ENCODE data around the gene EVI2B.
"Not testable (repeated sequence)": the region's sequence is repeated elsewhere in the genome, so short reads cannot be mapped to it uniquely, and the experiment has no call there.

Gene EVI2B

GRCh38 chr17:31307640-31308039, 6.2 kb downstream of the EVI2B start:
- peaks cover 2% of the 10 kb centered on the region for H3K36me3 ChIP-seq (ENCODE audit: control insufficient read depth, insufficient read depth, low read length)
- no peaks in the 10 kb centered on the region for H3K27me3 ChIP-seq (ENCODE audit: control insufficient read depth, insufficient read depth, low read length)
- H3K9ac ChIP-seq (ENCODE audit: low read length): no peak overlapping the region
- no peak overlapping the region for H3K27ac ChIP-seq (ENCODE audit: low read depth, low read length)
- H3K4me1 ChIP-seq (ENCODE audit: control insufficient read depth, insufficient read depth, low read length): no peaks in the 10 kb centered on the region
- H3K4me3 ChIP-seq (ENCODE audit: low read length): no peak overlapping the region

- Histone ChIP-seq H3K27me3 (ENCODE audit: control insufficient read depth, insufficient read depth, low read length) (no peaks in the 10 kb centered on the region), H3K27ac (ENCODE audit: low read depth, low read length) (no peak overlapping the region), H3K4me1 (ENCODE audit: control insufficient read depth, insufficient read depth, low read length) (no peaks in the 10 kb centered on the region), H3K36me3 (ENCODE audit: control insufficient read depth, insufficient read depth, low read length) (peaks cover 2% of the 10 kb centered on the region), H3K9ac (ENCODE audit: low read length) (no peak overlapping the region), H3K4me3 (ENCODE audit: low read length) (no peak overlapping the region)
These were observed 14.2 kb downstream of the EVI2B start for GRCh38 chr17:31299624-31300023.

GRCh38 chr17:31297090-31297489, 16.8 kb downstream of the EVI2B start, which contains the start of gene OMG:
Gene OMG, minus strand, starts transcription at chr17:31297239. Its CDS starts 908 bp downstream, at chr17:31296331.
- H3K27ac ChIP-seq (ENCODE audit: low read depth, low read length): no peak within 1 kb of the TSS
- no peak within 1 kb of the TSS for H3K9ac ChIP-seq (ENCODE audit: low read length)
- H3K27me3 ChIP-seq (ENCODE audit: control insufficient read depth, insufficient read depth, low read length): no peaks in the 10 kb centered on the region
- H3K4me3 ChIP-seq (ENCODE audit: low read length): no peak within 1 kb of the TSS
- H3K36me3 ChIP-seq (ENCODE audit: control insufficient read depth, insufficient read depth, low read length): no peaks in the 10 kb centered on the region
- H3K4me1 ChIP-seq (ENCODE audit: control insufficient read depth, insufficient read depth, low read length): no peaks in the 10 kb centered on the region

GRCh38 chr17:31296142-31296541, 17.7 kb downstream of the EVI2B start:
- H3K27ac ChIP-seq (ENCODE audit: low read depth, low read length): no peak overlapping the region
- no peak overlapping the region for H3K9ac ChIP-seq (ENCODE audit: low read length)
- H3K4me1 ChIP-seq (ENCODE audit: control insufficient read depth, insufficient read depth, low read length): no peaks in the 10 kb centered on the region
- H3K36me3 ChIP-seq (ENCODE audit: control insufficient read depth, insufficient read depth, low read length): no peaks in the 10 kb centered on the region
- no peaks in the 10 kb centered on the region for H3K27me3 ChIP-seq (ENCODE audit: control insufficient read depth, insufficient read depth, low read length)
- no peak overlapping the region for H3K4me3 ChIP-seq (ENCODE audit: low read length)

- Histone ChIP-seq H3K4me1 (ENCODE audit: control insufficient read depth, insufficient read depth, low read length) (no peaks in the 10 kb centered on the region), H3K36me3 (ENCODE audit: control insufficient read depth, insufficient read depth, low read length) (no peaks in the 10 kb centered on the region), H3K9ac (ENCODE audit: low read length) (no peak overlapping the region), H3K4me3 (ENCODE audit: low read length) (no peak overlapping the region), H3K27me3 (ENCODE audit: control insufficient read depth, insufficient read depth, low read length) (no peaks in the 10 kb centered on the region), H3K27ac (ENCODE audit: low read depth, low read length) (no peak overlapping the region)
These were observed 18.4 kb downstream of the EVI2B start for GRCh38 chr17:31295489-31295871.

GRCh38 chr17:31294820-31295488, 18.9 kb downstream of the EVI2B start:
- no peak overlapping the region for H3K4me3 ChIP-seq (ENCODE audit: low read length)
- no peaks in the 10 kb centered on the region for H3K4me1 ChIP-seq (ENCODE audit: control insufficient read depth, insufficient read depth, low read length)
- H3K36me3 ChIP-seq (ENCODE audit: control insufficient read depth, insufficient read depth, low read length): no peaks in the 10 kb centered on the region
- H3K27me3 ChIP-seq (ENCODE audit: control insufficient read depth, insufficient read depth, low read length): no peaks in the 10 kb centered on the region
- no peak overlapping the region for H3K9ac ChIP-seq (ENCODE audit: low read length)
- no peak overlapping the region for H3K27ac ChIP-seq (ENCODE audit: low read depth, low read length)

- Histone ChIP-seq H3K36me3 (ENCODE audit: control insufficient read depth, insufficient read depth, low read length) (no peaks in the 10 kb centered on the region), H3K4me1 (ENCODE audit: control insufficient read depth, insufficient read depth, low read length) (no peaks in the 10 kb centered on the region), H3K27ac (ENCODE audit: low read depth, low read length) (no peak overlapping the region), H3K27me3 (ENCODE audit: control insufficient read depth, insufficient read depth, low read length) (no peaks in the 10 kb centered on the region), H3K9ac (ENCODE audit: low read length) (no peak overlapping the region), H3K4me3 (ENCODE audit: low read length) (no peak overlapping the region)
These were observed 19.6 kb downstream of the EVI2B start for GRCh38 chr17:31294231-31294630.

- Histone ChIP-seq H3K4me1 (ENCODE audit: control insufficient read depth, insufficient read depth, low read length) (no peaks in the 10 kb centered on the region), H3K27ac (ENCODE audit: low read depth, low read length) (no peak overlapping the region), H3K27me3 (ENCODE audit: control insufficient read depth, insufficient read depth, low read length) (no peaks in the 10 kb centered on the region), H3K36me3 (ENCODE audit: control insufficient read depth, insufficient read depth, low read length) (no peaks in the 10 kb centered on the region), H3K4me3 (ENCODE audit: low read length) (no peak overlapping the region), H3K9ac (ENCODE audit: low read length) (no peak overlapping the region)
These were observed 20.3 kb downstream of the EVI2B start for GRCh38 chr17:31293581-31293980.

- no peaks in the 10 kb centered on the region for H3K4me1 ChIP-seq (ENCODE audit: control insufficient read depth, insufficient read depth, low read length)
- H3K27ac ChIP-seq (ENCODE audit: low read depth, low read length): no peak overlapping the region
- no peak overlapping the region for H3K9ac ChIP-seq (ENCODE audit: low read length)
- no peaks in the 10 kb centered on the region for H3K27me3 ChIP-seq (ENCODE audit: control insufficient read depth, insufficient read depth, low read length)
- no peaks in the 10 kb centered on the region for H3K36me3 ChIP-seq (ENCODE audit: control insufficient read depth, insufficient read depth, low read length)
- H3K4me3 ChIP-seq (ENCODE audit: low read length): no peak overlapping the region
These were observed 22.0 kb downstream of the EVI2B start for GRCh38 chr17:31291820-31292219.

GRCh38 chr17:31289790-31290189, 24.1 kb downstream of the EVI2B start:
- Histone ChIP-seq H3K27ac (ENCODE audit: low read depth, low read length) (no peak overlapping the region), H3K9ac (ENCODE audit: low read length) (no peak overlapping the region), H3K27me3 (ENCODE audit: control insufficient read depth, insufficient read depth, low read length) (no peaks in the 10 kb centered on the region)

GRCh38 chr17:31287932-31288331, 25.9 kb downstream of the EVI2B start:
- not testable (repeated sequence) for H3K27ac ChIP-seq (ENCODE audit: low read depth, low read length); H3K27me3 ChIP-seq (ENCODE audit: control insufficient read depth, insufficient read depth, low read length); H3K4me3 ChIP-seq (ENCODE audit: low read length); H3K4me1 ChIP-seq (ENCODE audit: control insufficient read depth, insufficient read depth, low read length); H3K36me3 ChIP-seq (ENCODE audit: control insufficient read depth, insufficient read depth, low read length); H3K9ac ChIP-seq (ENCODE audit: low read length)

More at GRCh38 chr17:31289790-31290189, 24.1 kb downstream of the EVI2B start:
- no peak overlapping the region for H3K4me3 ChIP-seq (ENCODE audit: low read length)
- H3K4me1 ChIP-seq (ENCODE audit: control insufficient read depth, insufficient read depth, low read length): no peaks in the 10 kb centered on the region
- no peaks in the 10 kb centered on the region for H3K36me3 ChIP-seq (ENCODE audit: control insufficient read depth, insufficient read depth, low read length)

- no peak overlapping the region for H3K4me3 ChIP-seq (ENCODE audit: low read length)
- H3K27me3 ChIP-seq (ENCODE audit: control insufficient read depth, insufficient read depth, low read length): no peaks in the 10 kb centered on the region
- H3K9ac ChIP-seq (ENCODE audit: low read length): no peak overlapping the region
- no peak overlapping the region for H3K27ac ChIP-seq (ENCODE audit: low read depth, low read length)
- H3K36me3 ChIP-seq (ENCODE audit: control insufficient read depth, insufficient read depth, low read length): no peaks in the 10 kb centered on the region
- H3K4me1 ChIP-seq (ENCODE audit: control insufficient read depth, insufficient read depth, low read length): no peaks in the 10 kb centered on the region
These were observed 27.3 kb downstream of the EVI2B start for GRCh38 chr17:31286587-31286986.

GRCh38 chr17:31283841-31284240, 30.0 kb downstream of the EVI2B start:
- Histone ChIP-seq H3K27ac (ENCODE audit: low read depth, low read length) (no peak overlapping the region), H3K4me3 (ENCODE audit: low read length) (no peak overlapping the region), H3K9ac (ENCODE audit: low read length) (no peak overlapping the region), H3K27me3 (ENCODE audit: control insufficient read depth, insufficient read depth, low read length) (no peaks in the 10 kb centered on the region), H3K4me1 (ENCODE audit: control insufficient read depth, insufficient read depth, low read length) (no peaks in the 10 kb centered on the region), H3K36me3 (ENCODE audit: control insufficient read depth, insufficient read depth, low read length) (no peaks in the 10 kb centered on the region)

All from rectal smooth muscle tissue (tissue), 1 donor.